ENCODE results near the gene PTCD2. TPM values are rescaled to one million over a fixed set of nuclear protein-coding genes. Genes with fewer than 3 reads are reported as not detected.
"Not testable (repeated sequence)": the region's sequence is repeated elsewhere in the genome, so short reads cannot be mapped to it uniquely, and the experiment has no call there.

PTCD2 gene
- total and polyA plus RNA-seq, 2 donors (not counting 3 experiments of a cell fraction or from before 2014, with no cell fraction given), result 4.3 to 6.7 TPM

DNA sequence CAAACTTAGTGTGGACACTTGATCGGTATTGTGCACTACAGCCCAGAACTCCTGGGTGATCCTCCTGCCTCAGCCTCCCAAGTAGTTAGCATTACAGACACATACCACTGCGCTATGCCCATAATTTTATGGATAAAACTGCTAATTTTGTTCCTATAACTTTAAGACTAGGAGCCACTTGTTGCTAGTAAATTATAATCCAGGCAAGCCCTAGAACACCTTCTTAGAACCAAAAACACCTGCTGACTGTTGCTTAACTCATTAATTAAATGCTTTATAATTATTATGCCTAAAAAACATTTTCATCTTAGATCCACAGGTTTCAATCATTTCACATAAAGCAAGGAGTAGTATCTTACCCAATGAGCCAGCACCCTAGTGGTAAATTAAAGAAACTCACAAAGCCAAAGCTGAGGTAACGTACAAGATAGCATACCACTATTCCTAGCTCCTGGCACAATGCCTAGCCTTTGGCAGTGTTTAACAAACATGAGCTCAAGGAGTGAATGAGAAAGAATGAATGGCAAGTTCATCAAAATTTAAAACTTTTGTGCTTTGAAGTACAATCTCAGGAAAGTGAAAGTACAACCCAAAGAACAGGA lies 5.5 kb upstream of the PTCD2 start:
- Histone ChIP-seq H3K27me3 (ENCODE audit: control insufficient read depth in 2 of 2, insufficient read depth in 2 of 2, low read length in 2 of 2) (no peaks in the 10 kb centered on the region), H3K27ac (ENCODE audit: insufficient read depth, low read depth, low read length) (no peak overlapping the region), H2AFZ (ENCODE audit: low read depth, low read length) (no peak overlapping the region), H3K36me3 (ENCODE audit: control insufficient read depth in 2 of 2, extremely low read depth in 1 of 2, insufficient read depth in 2 of 2, low read length in 2 of 2) (peaks cover 4 to 9% of the 10 kb centered on the region in 2 experiments), H3K9ac (replicated peaks; ENCODE audit: extremely low read depth, insufficient read depth, low read length) (no peak overlapping the region), H3K9me3 (replicated peaks; ENCODE audit: control insufficient read depth, insufficient read depth, low read length) (no peaks in the 10 kb centered on the region), H4K20me1 (replicated peaks; ENCODE audit: control insufficient read depth, extremely low read depth, insufficient read depth, low read length) (no peaks in the 10 kb centered on the region), H3K4me1 (ENCODE audit: control insufficient read depth, extremely low read depth, insufficient read depth, low read length) (peaks cover 6% of the 10 kb centered on the region), H3K4me2 (ENCODE audit: insufficient read depth, low read length) (no peak overlapping the region), H3K4me3 (replicated peaks in 1 of 3; ENCODE audit: insufficient read depth in 1 of 3, low read depth in 1 of 3, low read length in 3 of 3) (no peak overlapping the region), H3K9me1 (replicated peaks; ENCODE audit: control insufficient read depth, extremely low read depth, insufficient read depth, low read length) (no peaks in the 10 kb centered on the region), H3K79me2 (ENCODE audit: control insufficient read depth, insufficient read depth, low read length) (peaks cover 41% of the 10 kb centered on the region)
- ChIA-PET POLR2A (interaction anchor here (0.7 kb wide), 1 partner anchor 549 kb away, joined by 3 read pairs; no protein-coding TSS in a partner anchor), CTCF (interaction anchor here (0.6 to 1.3 kb wide), 11 partner anchors 9 to 534 kb away, joined by 3 to 8 read pairs (median 3); no protein-coding TSS in a partner anchor)
- BruUV-seq (replicated peaks), result no TSS peak
- dilution Hi-C loops (cut with MboI; ENCODE audit: extremely low pct_ligation_motif_present, low sequenced_read_pairs), result no loop called here
- DNase-seq (ENCODE audit: low read depth, low spot score) (peak; percentile 76), FAIRE-seq (peak; percentile 55)
- TF ChIP-seq, protein P1, sequence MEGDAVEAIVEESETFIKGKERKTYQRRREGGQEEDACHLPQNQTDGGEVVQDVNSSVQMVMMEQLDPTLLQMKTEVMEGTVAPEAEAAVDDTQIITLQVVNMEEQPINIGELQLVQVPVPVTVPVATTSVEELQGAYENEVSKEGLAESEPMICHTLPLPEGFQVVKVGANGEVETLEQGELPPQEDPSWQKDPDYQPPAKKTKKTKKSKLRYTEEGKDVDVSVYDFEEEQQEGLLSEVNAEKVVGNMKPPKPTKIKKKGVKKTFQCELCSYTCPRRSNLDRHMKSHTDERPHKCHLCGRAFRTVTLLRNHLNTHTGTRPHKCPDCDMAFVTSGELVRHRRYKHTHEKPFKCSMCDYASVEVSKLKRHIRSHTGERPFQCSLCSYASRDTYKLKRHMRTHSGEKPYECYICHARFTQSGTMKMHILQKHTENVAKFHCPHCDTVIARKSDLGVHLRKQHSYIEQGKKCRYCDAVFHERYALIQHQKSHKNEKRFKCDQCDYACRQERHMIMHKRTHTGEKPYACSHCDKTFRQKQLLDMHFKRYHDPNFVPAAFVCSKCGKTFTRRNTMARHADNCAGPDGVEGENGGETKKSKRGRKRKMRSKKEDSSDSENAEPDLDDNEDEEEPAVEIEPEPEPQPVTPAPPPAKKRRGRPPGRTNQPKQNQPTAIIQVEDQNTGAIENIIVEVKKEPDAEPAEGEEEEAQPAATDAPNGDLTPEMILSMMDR (IDR thresholded peaks at IDR 0.05; ENCODE audit: extremely low read depth in 1 of 2, insufficient read depth in 1 of 2, low read depth in 1 of 2, low read length in 2 of 2), result peak in 1 of 2 donors; percentile 34
- no peak for TF ChIP-seq MYC (IDR thresholded peaks at IDR 0.05; ENCODE audit: low read depth, low read length)
- intact Hi-C loops (cut with micrococcal nuclease), result no loop called here

DNA sequence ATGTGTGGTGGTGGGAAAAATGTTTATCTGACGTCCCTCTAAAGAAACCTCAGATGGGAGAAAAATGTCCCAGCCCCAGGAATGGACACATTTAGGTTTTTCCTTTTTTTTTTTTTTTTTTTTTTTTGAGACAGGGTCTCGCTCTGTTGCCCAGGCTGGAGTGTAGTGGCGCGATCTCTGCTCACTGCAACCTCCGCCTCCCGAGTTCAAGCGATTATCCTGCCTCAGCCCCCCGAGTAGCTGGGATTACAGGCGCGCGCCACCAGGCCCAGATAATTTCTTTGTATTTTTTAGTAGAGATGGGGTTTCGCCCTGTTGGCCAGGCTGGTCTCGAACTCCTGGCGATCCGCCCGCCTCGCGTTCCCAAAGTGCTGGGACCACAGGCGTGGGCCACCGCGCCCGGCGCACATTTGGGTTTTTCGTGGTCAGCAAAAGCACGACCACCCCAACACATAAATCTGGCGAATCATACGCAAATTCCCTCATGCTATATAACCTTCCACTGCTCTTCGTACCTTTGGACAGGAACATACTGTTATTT lies 668 bp upstream of the PTCD2 start:
- H4K20me1 ChIP-seq (replicated peaks; ENCODE audit: control insufficient read depth, extremely low read depth, insufficient read depth, low read length); H3K36me3 ChIP-seq (ENCODE audit: control insufficient read depth in 2 of 2, extremely low read depth in 1 of 2, insufficient read depth in 2 of 2, low read length in 2 of 2); DNase-seq (ENCODE audit: low read depth, low spot score); H3K4me1 ChIP-seq (ENCODE audit: control insufficient read depth, extremely low read depth, insufficient read depth, low read length); FAIRE-seq; H3K9me3 ChIP-seq (replicated peaks; ENCODE audit: control insufficient read depth, insufficient read depth, low read length); intact Hi-C loops (cut with micrococcal nuclease); H3K9me1 ChIP-seq (replicated peaks; ENCODE audit: control insufficient read depth, extremely low read depth, insufficient read depth, low read length); dilution Hi-C loops (cut with MboI; ENCODE audit: extremely low pct_ligation_motif_present, low sequenced_read_pairs); H3K27me3 ChIP-seq (ENCODE audit: control insufficient read depth in 2 of 2, insufficient read depth in 2 of 2, low read length in 2 of 2): not testable (repeated sequence)
- H2AFZ ChIP-seq (ENCODE audit: low read depth, low read length), result peak overlapping the region; percentile 14
- H3K79me2 ChIP-seq (ENCODE audit: control insufficient read depth, insufficient read depth, low read length), result peaks cover 40% of the 10 kb centered on the region
- ChIA-PET POLR2A (interaction anchor here (0.6 to 1.0 kb wide), 3 partner anchors 11 to 498 kb away, joined by 3 to 8 read pairs (median 7); no protein-coding TSS in a partner anchor), CTCF (interaction anchor here (0.6 to 2.1 kb wide), 12 partner anchors 9 to 536 kb away, joined by 3 to 11 read pairs (median 4); no protein-coding TSS in a partner anchor)
- H3K27ac ChIP-seq (ENCODE audit: insufficient read depth, low read depth, low read length), result peak overlapping the region; percentile 14
- BruUV-seq (replicated peaks), result TSS peak; percentile 69
- peak overlapping the region; percentile 92 for H3K4me2 ChIP-seq (ENCODE audit: insufficient read depth, low read length)
- peak overlapping the region; percentile 49 to 80 (median 70) for H3K4me3 ChIP-seq (replicated peaks in 1 of 3; ENCODE audit: insufficient read depth in 1 of 3, low read depth in 1 of 3, low read length in 3 of 3)
- H3K9ac ChIP-seq (replicated peaks; ENCODE audit: extremely low read depth, insufficient read depth, low read length), result peak overlapping the region; percentile 54
